HG03039 (cell line): ENCODE measurements around the gene USHBP1.
"Not testable (repeated sequence)": the region's sequence is repeated elsewhere in the genome, so short reads cannot be mapped to it uniquely, and the experiment has no call there.

Experiments used
- ATAC-seq: cut with Tn5 transposase; IDR thresholded peaks from one replicate; pipeline ENCODE4 v1.9.1; 2021; ENCODE audit warnings: mild to moderate bottlenecking, moderate library complexity; ENCODE audit not compliant: unreplicated experiment

Gene USHBP1

DNA sequence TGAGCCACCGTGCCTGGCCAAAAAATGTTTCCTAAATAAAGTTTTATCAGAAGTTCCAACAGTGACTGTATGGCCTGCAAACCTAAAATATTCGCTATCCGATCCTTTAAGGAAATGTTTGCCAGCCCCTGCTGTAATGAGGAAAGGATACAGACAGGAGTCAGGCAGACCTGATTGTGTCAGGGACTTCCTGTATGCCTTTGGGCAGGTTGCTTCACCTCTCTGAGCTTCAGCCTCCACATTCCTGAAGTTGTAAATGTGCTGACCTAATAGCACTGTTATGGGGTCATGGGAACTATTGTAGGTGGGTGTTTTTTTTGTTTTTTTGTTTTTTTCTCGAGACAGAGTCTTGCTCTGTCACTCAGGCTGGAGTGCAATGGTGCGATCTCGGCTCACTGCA lies 32.4 kb upstream of the USHBP1 start:
- ATAC-seq = no peak

DNA sequence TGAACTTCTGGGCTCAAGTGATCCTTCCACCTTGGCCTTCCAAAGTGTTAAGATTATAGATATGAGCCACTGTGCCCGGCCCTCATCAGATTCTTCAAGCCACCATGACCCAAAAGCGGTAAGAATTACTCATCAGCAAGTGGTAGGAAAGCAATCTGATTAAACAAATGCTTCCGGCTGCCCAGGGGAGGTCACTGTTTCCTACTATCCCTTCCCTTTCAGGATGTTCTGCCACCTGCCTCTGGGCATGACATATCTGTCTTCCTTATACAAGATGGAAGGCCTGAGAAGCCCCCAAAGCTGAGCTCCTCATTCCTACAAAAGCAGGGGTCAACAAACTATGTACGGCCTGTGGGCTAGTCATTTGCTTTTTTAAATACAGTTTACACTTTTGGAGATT lies 31.7 kb upstream of the USHBP1 start:
- ATAC-seq = no peak

DNA sequence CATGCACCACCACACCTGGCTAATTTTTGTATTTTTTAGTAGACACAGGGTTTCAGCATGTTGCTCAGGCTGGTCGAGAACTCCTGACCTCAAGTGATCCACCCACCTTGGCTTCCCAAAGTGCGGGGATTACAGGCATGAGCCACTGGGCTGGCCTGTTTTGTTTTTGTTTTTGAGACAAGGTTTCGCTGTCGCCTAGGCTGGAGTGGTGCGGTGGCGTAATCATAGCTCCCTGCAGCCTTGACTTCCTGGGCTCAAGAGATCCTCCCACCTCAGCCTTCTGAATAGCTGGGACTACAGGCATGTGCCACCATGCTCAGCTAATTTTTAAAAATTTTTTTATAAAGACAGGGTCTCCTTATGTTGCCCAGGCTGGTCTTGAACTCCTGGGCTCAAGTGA lies 31.0 kb upstream of the USHBP1 start:
- ATAC-seq = not testable (repeated sequence)

DNA sequence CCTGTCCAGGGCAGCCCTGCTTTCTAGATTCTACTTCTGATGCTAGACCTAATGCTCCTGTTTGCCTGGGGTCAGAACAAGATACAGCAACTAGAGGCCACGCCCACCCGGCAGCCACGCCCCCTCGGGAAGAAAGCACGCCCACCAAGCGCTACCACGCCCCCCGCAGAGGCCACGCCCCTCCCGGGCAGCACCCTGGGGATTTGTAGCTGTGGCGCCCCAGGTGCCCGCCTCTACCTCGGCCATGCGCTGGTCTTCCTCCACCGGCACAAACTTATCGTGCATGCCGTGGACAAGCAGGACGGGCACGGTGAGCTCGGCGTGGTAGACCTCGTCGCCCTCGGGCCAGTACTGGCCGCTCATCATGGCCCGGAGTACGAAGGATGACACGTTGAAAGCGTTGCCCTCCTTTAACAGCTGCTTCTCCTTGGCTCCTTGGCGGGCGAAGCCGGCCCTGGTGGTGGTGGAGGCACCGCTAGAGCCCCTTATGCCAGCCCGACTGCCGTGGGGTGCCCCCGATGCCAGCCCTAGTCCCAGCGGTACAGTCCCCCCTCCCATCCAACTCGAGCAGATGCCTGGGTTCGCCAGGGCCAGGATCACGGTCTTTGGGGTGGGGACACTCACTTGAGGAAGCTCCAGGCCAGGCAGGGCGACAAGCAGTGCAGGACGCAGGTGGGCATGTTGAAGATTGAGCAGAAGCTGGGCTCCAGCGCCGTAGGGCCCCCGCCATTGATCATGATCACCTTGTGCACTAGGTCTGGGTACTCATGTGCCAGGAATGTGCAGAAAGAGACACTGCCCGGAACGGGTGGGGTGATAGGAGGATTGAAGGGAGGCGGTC lies 29.7 kb upstream of the USHBP1 start:
- no peak for ATAC-seq

DNA sequence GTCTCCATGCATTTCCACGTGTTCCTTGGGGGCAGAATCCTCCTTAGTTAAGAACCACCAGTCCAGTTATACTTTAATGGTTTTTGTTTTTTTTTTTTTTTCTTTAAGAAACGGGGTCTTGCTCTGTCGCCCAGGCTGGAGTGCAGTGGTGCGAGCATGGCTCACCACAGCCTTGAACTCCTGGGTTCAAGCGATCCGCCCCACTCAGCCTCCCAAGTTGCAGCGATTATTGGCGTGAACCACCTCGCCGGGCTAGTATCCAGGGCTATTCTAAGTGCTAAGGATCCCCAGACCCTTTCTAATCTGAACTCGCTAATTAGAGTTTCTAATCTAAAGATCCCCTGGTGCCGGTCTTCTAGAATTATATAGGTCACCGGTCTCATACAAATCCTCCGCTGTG lies 29.1 kb upstream of the USHBP1 start:
- ATAC-seq = no peak

DNA sequence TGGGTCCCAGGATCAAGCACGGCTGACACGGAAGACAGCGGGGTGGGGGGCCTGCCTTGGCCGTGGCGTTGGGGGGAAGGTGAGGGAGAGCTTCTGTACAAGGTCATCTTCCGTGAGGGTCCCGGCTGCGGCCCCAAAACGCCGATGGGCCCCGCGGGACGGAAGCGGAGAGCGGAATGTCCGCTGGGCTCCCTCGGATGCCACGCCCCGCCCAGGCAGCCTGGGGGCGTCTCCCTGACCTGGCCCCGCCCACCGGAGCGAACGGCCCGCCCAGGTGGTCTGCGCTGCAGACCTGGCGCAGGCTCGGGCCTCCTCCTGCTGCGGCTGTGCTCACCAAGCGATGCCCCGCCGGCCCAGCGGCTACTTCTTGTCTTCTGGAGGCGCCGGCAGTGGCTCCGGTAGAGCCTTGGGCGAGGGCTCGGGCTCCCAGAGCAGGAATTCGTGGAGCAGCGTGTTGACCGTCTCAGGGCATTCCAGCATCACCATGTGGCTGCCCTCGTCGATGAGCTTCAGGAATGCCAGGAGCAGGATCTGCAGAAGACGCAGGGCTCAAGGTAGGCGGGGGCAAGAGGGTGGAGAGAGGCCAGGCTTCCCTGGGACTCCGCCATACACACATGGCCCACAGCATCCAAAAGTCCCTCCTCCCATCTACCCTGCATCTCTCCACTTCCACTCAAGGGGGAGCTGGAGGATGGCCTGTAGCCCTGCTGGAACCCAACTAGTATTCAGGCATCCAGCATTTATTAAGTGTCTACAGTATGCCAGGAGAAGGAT lies 27.9 kb upstream of the USHBP1 start:
- peak; percentile 66 for ATAC-seq

DNA sequence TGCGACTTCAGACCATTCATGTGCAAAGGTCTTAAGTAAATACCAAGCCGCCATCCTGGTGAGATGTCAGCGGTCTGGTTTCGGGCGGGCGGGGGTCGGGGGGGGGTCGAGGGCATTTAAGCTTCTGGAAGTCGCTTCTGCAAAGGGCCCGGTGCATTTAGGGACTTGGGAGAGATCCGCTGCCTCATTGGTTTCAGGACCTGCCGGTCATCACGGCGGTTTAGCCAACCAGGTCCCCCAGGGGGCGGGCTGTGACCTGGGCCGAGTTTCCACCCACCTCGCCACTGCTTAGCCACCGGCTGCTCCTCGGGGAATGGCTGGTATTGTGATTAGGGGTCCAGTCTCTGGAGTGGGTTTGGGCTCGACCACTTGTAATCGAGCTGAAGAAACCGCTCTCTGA lies 24.9 kb upstream of the USHBP1 start:
- no peak for ATAC-seq

DNA sequence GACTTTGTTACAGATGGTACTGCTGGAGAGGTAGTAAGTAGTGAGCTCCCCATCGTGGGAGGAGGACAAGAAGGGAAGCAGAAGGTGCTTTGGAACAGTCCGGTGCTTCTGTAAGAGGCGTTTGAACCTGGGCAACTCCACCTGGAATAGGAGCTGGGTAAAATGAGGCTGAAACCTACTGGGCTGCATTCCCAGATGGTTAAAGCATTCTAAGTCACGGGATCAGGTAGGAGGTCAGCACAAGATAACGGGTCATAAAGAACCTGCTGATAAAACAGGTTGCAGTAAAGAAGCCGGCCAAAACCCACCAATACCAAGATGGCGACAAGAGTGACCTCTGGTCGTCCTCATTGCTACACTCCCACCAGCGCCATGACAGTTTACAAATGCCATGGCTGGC lies 22.2 kb upstream of the USHBP1 start:
- no peak for ATAC-seq

DNA sequence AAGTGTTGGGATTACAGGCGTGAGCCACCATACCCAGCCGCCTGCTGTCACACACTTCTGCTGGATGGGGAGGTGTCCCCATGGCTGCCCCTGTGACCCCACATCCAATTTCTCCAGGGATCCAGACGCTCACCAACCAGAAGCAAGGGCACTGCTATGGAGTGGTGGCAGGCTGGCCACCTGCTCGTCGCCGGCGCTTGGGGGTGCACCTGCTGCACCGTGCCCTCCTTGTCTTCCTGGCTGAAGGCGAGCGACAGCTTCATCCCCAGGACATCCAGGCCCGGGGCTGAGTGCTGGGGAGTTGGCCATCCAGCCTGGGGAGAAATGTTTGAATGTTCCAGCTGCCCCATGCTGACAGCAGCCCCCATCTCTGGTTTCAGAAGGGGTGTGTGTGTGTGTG lies 21.7 kb upstream of the USHBP1 start:
- no peak for ATAC-seq

DNA sequence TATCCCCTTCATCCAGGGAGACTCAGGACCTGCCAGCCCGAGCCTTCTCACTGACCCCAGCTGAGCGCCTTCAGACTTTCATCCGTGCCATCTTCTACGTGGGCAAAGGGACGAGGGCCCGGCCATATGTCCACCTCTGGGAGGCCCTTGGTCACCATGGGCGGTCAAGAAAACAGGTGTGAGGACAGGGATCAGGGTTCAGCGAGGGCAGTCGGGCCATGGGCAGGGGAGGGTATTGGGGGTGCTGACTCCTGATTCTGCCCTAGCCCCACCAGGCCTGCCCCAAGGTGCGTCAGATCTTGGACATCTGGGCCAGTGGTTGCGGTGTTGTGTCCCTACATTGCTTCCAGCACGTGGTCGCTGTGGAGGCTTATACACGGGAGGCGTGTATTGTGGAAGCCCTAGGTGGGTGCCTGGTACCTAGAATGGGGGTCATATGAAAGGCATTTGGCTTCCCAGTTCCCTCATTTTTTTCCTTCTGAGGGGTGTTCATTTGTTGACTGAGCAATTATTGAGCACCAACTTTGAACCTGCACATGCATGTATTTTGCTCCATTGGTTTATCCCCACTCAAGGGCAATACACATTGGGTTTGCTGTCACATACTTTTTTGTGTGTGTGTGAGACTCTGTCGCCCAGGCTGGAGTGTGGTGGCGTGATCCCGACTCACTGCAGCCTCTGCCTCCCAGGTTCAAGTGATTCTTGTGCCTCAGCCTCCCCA lies 21.0 kb upstream of the USHBP1 start:
- no peak for ATAC-seq

DNA sequence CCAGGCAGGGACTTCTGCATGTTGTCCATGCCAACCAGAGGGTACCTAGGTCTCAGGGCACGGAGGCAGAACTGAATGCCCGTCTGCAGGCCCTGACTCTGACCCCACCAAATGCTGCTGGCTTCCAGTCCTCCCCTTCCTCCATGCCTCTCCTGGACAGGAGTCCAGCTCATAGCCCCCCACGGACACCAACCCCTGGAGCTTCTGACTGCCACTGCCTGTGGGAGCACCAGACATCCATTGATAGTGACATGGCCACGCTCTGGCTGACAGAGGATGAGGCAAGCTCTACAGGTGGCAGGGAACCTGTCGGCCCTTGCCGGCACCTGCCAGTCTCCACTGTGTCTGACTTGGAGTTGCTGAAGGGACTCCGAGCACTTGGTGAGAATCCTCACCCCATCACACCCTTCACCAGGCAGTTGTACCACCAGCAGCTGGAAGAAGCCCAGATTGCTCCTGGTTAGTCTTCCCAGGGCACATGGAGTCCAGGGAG lies 19.0 kb upstream of the USHBP1 start:
- no peak for ATAC-seq

DNA sequence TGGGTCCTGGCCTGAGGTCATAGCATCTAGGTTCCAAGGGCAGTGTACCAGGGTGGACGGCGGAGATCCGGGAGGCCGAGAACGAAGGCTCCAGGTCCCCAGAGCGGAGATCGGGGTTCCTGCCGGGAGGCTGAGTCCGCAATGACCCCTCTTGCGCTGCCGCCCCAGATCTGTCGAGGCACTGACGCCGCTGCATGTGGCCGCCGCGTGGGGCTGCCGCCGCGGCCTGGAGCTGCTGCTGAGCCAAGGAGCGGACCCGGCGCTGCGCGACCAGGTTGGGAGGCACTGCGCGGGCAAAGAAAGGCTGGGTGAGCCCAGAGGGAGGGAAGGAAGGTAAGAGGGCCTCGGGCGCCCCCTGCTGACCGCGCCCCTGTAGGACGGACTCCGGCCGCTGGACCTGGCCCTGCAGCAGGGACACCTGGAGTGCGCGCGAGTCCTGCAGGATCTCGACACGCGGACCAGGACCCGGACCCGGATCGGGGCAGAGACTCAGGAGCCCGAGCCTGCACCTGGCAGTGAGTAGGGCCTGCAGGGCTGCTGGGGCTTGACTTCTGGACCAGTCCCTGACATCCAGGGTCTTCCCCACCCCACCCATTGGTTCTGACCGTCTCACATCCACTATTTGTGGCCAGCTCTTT lies 18.1 kb upstream of the USHBP1 start:
- peak; percentile 50 for ATAC-seq

DNA sequence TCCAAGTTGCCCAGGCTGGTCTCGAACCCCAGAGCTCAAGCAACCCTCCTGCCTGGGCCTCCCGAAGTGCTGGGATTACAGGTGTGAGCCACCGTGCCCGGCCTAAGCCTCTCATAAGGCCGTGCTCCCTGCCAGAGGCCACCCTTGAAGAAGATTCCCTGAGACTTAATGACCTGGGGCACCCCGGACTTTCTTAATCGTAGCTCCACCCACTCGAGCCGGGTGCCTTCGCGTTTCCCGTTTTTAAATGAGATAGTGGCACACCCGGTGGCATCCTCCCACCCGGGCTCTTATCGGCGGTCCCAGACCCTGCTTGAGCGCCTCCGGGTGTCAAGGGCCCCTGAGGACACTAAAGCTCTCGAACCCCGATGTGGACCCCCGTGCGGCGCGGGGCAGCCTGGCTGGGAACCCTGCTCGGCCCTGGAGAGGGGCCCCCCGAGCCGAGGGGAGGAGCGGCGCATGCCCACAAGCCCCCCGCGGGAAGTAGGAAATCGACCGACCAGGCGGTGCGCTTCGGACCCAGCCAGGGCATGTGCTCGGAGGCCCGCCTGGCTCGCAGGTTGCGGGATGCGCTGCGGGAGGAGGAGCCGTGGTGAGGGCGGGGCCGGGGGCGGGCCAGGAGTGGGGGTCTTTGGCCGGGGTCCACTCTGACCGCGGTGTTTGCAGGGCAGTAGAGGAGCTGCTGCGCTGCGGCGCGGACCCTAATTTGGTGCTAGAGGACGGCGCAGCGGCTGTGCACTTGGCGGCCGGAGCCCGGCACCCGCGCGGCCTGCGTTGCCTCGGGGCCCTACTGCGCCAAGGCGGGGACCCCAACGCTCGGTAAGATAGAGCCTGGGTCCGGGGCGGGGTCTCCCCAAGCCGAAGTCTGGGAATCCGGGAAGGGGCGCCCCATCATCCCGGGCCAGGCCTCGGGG lies 17.1 kb upstream of the USHBP1 start, which contains the start of gene ANKLE1:
Gene ANKLE1 (plus strand): TSS at position 511 of the 914 bp plus-strand sequence. CDS start 20 bp downstream, at position 531.
- ATAC-seq = peak; percentile 34

DNA sequence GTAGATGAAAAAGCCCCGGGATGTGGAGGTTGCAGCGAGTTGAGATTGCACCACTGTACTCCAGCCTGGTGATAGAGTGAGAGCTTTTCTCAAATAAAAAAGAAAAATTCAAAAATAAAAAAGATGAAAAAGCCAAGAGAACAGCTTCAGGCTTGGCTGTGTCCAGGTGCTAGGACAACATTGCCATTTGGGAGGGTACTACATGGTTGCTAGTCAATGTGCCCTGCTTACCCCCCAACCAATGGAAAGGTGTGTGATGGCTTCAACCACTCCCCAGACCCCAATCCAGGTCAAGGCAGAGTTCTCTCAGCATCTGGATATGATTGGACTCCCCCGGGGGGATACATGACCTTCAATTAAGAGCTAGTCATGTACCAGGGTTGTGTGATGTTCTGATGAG lies 14.9 kb upstream of the USHBP1 start:
- ATAC-seq = no peak

DNA sequence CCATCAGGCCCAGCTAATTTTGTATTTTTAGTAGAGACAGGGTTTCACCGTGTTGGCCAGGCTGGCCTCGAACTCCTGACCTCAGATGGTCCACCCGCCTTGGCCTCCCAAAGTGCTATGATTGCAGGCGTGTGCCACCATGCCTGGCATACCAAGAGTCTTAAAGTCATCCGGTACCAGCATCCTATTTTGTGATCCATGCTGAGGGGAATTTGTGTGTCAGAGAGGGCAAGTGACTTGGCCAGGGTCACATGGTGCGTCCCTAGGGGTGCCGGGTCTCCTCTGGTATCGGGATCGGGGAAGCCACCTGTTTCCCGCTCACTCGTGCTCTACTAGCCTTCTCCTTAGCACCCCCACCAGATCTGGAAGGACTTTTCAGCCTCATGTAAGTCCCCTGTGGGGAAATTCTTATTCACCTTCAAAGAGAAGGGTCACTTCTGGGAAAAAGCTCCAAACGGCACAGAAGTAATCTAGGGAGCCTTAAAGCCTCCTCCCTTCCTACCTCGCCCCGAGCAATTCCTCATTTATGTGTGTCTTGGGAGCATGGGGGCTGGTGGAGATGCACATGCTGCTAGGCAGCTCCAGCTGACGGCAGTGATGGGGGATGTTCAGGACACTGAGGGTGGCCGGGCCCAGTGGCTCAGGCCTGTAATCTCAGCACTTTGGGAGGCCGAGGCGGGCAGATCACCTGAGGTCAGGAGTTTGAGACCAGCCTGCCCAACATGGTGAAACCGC lies 11.1 kb upstream of the USHBP1 start:
- no peak for ATAC-seq

DNA sequence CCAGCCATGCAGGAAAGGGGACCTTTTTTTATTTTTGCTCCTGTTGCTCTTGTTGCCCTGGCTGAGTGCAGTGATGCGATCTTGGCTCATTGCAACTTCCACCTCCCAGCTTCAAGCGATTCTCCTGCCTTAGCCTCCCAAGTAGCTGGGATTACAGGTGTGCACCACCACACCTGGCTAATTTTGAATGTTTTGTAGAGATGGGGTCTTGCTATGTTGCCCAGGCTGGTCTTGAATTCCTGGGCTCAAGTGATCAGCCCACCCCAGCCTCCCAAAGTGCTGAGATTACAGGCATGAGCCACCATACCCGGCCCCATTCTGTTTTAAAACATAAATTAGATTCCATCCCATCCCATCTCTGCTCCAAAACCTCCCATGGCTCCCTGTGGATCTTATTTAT lies 10.3 kb upstream of the USHBP1 start:
- ATAC-seq = not testable (repeated sequence)

DNA sequence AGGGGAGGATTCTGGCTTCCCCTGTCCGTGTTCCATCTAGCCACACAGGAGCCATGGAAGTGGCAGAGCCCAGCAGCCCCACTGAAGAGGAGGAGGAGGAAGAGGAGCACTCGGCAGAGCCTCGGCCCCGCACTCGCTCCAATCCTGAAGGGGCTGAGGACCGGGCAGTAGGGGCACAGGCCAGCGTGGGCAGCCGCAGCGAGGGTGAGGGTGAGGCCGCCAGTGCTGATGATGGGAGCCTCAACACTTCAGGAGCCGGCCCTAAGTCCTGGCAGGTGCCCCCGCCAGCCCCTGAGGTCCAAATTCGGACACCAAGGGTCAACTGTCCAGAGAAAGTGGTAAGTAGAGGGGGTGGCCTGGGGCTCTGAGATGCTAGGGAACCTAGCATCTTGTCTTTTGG lies 4.2 kb upstream of the USHBP1 start:
- ATAC-seq = no peak

DNA sequence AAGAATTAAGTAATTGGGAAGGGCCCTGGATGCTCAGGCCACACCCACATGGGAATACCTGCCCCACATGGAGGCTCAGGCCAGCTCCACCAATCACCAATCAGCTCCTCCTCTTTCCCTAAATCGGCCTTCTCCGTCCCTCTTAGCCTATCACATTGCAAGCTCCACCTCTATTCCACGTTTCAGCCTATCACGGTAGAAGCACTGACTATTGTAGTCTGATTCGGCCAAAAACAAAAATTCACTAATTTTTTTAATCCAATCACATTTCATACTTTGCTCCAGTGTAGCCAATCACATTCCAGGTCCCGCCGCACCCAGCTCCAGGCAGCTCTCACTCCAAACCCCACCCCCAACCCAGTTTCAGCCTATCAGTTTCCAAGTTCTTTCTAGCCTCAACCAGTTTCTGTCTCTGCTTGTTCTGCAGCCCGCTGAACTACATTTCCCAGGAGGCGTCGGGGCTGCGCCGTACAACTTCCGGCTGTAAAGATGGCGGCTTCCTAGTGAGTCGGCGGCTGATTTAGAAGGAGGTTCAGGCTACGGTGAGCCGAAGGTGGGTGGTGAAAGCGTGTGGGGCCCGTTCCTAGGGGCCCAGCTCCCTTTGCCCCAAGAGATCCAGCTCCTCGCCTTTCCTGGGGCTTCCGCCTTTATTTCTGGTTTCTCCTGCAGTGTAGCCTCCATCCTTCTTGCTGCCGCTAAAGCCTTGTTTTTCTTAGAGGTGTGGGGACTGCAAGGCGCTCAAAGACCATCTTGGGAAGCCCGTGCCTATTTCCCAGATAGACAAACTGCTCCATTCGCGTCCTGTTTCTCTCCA lies 2.6 kb upstream of the USHBP1 start, which contains the start of gene BABAM1:
Gene BABAM1 (plus strand): TSS at position 469 of the 814 bp plus-strand sequence. CDS start 1,364 bp downstream, outside the sequence.
- peak; percentile 89 for ATAC-seq
